DMS53 (cell line): ENCODE measurements around the gene FIG4.
A peak's percentile ranks its signal among the peaks of the same experiment; 100 is the strongest.
"Not testable (repeated sequence)": the region's sequence is repeated elsewhere in the genome, so short reads cannot be mapped to it uniquely, and the experiment has no call there.

ENCODE experiments used
- DNase-seq: peaks from one replicate; lab custom pipeline; 2025; lab: John Stamatoyannopoulos, UW

FIG4 gene

DNA sequence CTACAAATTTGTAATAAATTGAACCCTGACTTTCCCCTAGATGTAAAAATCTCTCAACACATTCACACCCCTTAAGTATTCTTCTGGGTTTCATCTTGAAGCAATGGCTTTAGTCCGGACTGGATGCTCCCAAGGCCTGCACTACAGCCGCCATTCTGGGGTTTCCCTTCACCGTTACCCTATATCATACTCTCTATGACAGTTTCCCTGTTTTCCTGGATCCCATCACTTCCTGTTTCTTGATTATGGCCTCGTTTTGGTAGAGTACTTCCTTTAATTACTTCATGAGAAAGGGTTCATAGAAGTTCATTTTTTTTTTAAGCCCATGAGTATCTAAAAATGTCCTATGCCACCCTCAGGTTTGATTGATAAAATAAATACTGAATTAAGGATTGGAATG, 11.7 kb downstream of the FIG4 start:
- DNase-seq, result no peak

DNA sequence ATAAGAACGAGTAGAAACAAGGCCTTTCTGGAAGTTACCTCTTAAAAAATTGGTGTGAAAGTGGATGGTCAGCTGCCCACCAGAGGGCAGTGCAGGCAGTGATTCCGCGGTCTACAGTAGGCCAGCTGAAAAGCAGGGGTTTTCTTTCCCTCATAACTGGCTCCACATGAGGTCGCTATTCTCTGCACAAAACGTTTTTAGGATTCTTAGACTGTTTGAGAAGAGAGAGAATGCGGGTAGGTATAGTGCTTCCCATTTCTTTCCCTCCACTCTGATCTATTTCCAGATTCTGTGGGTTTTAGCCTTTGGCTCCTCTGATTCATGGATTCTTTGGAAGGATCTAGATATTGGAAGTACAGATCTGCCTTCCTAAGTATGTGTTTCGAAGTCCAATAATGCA, 14.2 kb downstream of the FIG4 start:
- peak; percentile 89 for DNase-seq

DNA sequence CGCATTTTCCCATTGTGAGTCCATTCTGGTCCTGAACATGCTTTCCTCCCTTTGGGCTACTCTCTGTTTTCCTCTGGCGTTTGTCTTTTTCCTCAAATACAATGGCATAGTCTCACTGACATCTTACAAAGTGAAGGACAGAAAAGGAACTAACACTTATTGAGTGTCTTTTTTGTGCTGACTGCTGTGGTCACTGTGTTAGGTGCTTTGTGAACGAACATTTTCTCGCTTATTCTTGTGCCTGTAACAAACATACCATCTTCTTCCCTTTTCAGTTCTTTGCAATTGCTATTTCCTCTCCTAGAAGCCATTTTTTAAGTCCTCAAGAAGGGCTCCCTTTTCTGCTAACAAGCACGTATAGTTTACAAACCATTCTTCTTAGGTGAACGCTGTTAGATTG, 15.4 kb downstream of the FIG4 start:
- no peak for DNase-seq

DNA sequence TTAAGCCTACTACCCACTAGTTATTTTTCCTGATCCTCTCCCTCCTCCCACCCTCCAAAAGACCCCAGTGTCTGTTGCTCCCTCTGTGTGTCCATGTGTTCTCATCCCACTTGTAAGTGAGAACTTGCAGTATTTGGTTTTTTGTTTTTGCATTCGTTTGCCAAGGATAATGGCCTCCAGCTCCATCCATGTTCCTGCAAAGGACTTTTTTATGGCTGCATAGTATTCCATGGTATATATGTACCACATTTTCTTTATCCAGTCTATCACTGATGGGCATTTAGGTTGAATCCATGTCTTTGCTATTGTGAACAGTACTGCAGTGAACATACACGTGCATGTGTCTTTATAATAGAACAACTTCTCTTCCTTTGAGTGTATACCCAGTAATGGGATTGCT, 17.0 kb downstream of the FIG4 start:
- not testable (repeated sequence) for DNase-seq

DNA sequence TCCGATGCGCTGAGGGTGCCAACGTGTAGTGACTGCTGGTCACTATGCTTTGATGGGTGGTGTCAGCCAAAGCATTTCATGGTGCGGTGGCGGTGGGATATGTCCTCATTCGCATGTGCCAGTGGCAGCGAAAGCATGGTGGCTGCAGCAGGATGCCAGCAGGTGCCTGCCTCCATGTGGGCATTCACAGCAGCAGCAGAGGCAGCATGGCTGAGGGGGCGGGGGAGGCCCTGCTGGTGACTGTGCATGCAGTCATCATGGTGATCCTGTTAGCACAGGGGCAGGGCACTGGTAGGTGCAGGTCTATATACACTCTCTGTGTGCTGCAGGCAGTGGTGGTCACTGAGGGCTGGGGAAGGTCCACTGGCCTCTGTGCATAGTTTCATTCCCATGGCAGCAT, 22.0 kb downstream of the FIG4 start:
- DNase-seq, result no peak

DNA sequence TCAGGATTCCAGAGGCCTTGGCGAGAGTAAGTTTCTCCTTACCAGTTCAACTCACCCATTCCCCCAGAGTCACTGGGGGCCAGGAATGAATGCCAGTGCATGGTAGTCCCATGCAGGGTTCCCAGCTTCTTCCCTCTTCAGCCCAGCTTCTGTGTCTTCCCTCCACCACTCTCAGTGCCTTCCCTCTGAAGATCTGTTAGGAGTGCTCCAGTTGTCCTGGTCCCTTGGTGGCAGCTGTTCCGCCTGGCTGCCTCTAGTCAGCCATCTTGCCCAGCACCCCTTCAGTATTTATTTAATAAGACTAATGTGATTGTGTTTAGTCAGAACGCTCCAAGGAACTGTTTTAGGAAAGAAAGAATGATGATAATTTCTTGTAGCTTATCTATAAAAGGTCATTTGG, 23.1 kb downstream of the FIG4 start:
- no peak for DNase-seq

DNA sequence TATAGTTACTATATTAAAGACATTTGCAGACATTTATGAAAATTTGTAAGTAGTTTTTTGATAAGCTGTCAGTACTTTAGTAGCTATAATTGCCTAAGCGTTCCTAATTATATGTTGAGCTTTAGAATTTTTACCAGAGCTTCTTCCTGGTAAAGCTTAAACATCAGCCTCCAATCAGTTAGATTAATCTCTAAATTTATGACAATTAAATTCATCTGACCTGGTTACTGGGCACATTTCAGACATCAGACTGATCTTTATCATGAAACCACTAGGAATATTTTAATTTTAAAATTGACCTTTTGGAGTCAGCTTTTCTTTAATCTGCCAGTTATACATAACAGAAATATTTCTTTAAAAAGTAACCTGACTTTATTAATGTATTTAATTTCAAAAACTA, 23.5 kb downstream of the FIG4 start:
- DNase-seq, result no peak

DNA sequence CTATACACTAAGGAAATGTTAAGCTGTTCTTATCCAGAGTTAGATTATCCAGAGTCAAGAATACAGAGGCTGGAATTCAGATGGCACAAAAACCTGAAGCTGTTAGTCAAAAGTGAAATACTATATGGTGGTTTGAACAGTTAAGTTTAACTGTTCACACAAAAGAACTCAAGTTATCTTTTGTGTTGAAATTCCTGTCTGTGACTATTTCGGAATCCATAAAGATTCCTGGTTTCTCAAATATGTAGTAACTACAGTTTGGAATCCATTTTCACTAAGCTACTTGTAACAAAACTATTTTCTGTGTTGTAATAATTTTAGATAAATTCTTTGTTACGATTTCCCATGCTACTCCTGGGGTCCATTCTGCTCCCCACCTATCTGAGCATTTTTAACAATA, 24.5 kb downstream of the FIG4 start:
- no peak for DNase-seq

DNA sequence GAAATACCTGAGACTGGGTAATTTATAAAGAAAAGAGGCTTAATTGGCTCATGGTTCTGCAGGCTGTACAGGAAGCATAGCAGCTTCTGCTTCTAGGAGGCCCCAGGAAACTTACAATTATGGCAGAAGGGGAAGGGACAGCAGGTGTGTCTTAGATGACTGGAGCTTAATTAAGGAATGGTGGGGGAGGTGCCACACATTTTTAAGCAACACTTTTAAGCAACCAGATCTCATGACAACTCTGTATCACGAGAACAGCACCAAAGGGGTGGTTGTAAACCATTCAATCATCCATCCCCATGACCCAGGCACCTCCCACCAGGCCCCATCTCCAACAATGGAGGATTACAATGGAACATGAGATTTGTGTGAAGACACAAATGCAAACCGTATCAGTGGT, 26.9 kb downstream of the FIG4 start:
- no peak for DNase-seq

DNA sequence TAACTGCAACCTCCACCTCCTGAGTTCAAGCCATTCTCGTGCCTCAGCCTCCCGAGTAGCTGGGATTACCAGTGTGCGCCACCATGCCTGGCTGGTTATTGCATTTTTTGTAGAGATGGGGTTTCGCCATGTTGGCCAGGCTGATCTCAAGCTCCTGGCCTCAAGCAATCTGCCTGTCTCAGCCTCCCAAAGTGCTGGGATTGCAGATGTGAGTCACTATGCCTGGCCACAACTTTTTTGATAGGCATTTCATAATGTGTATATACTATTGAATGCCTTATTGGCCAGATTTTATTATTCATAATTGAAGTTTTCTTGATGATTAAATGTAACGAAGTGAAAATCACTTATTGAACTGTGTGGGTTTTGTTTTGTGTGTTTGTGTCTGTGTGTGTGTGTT, 27.9 kb downstream of the FIG4 start:
- DNase-seq, result no peak

DNA sequence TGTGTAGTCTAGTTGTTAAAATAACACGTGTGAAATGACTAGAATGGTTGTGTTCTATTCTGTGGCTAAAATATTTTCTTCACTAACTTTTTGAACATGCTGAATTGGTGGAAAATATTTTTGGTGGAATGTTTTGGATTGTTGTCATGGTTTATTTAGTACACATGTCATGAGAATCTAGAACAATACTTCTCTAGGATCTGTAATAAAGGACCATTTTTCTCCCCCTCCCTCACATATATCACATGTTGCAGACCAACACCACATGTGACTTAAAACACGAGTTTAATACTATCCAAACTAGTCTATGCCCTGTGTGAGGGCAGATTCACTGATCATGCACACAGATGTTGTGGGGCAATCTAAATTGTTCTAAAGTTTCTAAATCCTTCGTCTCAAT, 29.2 kb downstream of the FIG4 start:
- no peak for DNase-seq

DNA sequence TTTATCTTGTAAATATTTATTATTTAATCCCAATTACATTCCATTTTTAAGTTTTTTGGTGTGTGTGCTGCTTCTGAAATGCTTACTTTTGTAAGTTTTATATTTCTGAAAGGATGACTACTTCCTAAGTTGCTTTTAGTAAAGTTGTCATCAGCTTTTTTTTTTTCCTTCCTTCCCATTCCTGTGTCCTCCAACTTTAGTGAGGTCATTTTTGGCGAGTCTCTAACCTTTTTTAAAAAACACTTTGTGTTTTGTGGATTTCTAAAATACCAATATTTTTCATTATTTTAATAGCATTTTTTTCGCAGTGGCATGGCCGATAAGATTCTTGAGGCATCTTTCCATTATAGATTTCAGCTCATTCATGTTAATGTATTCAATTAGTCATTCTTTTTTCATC, 30.9 kb downstream of the FIG4 start:
- no peak for DNase-seq

DNA sequence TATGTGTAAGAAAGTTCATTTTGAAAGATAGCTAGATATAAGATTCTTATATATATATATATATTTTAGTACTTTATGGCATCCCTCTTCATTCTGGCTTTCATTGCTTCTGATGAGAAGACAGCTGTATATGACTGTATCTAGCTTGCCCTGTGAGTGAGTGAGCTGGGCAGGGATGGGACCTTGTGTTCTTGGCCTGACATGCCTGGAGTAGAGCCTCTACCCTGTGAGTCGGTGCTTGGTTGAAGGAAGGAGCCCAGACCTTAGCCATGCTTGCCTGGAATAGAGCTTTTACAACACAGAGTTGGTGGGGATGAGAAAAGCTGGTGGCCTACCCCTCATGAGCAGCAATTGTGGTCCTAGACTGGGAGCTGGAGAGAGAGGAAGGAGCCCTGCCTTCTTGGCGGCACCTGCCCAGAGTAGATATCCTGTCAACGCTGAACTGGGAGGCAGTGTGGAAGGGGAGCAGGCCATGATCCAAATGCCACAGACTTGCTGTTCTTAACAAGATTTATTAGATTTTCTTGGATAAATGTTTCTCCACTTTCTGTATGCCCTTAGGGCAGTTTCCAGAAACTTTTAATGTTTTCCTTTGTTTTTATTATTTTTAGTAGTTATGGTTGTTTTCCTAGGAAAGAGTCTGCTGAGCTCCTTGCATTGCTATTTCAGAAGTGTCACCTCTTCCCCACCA, 31.6 kb downstream of the FIG4 start:
- DNase-seq, result no peak

DNA sequence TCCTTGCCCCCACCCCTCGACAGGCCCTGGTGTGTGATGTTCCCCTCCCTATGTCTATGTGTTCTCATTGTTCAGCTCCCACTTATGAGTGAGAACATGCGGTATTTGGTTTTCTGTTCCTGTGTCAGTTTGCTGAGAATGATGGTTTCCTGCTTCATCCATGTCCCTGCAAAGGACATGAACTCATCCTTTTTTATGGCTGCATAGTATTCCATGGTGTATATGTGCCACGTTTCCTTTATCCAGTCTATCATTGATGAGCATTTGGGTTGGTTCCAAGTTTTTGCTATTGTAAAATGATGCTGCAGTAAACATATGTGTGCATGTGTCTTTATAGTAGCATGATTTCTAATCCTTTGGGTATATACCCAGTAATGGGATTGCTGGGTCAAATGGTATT, 34.2 kb downstream of the FIG4 start:
- not testable (repeated sequence) for DNase-seq

DNA sequence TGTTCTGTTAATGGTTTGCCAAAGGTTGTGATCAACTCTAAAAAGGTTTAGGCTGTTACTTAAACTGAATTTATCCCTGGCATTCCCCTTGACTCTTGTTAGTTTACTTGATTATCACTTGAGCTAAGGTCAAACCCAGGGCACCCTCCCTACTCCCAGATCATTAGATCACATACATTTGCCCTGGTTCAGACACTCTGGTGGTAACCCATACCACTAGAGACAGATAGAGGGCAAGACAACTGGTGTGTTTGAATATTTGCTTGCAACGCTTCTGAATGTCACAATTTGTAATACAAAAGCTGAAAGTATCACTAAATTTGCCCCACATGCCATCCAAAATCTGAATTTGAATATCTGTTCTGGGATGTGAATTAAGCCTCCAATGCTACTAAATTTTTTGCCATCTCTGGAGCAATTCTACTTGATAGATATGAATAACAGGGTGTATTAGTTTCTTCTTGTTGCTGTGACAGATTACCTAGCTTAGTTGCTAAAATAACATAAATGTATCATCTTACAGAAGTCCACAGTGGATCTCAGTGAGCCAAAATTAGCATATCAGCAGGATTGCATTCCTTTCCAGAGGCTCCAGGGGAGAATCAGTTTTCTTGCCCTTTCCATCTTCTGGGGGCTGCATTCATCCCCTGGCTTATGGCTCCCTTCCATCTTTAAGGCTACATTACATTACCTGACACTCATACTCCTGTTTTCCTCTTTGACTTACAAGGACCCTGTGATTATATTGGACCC, 45.4 kb downstream of the FIG4 start:
- no peak for DNase-seq

DNA sequence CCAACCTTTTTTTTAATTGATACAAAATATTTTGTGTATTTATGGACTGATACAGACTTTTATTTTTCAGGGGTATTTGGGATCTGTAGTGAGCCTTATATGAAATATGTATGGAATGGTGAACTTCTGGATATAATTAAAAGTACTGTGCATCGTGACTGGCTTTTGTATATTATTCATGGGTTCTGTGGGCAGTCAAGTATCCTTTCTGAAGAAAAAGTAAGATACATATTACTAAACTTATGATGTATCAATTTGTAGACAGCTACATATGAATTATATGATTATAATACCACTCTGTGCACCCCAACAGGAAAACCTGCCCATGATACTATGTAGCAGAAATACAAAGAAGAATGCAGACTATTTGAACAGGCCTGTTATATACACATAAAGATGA, 47.2 kb downstream of the FIG4 start:
- no peak for DNase-seq

DNA sequence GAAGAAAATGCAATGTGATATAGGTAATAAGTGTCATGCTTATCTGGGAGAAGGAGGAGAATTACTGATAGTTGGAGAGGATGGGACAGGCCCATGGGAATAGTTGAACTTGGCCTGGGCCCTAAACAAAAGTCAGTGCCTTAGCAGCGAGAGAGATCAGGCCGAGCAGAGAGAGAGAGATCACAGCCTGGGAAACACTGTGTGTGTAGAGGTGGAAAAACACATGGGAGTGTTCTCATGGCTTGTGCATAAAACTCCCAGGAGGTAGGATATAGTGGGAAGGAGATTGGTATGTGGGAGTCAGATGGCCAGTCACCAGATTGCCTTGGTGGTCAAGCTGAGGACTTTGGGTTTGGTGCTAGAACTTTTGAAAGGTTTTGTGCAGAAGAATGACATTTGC, 47.6 kb downstream of the FIG4 start:
- no peak for DNase-seq

DNA sequence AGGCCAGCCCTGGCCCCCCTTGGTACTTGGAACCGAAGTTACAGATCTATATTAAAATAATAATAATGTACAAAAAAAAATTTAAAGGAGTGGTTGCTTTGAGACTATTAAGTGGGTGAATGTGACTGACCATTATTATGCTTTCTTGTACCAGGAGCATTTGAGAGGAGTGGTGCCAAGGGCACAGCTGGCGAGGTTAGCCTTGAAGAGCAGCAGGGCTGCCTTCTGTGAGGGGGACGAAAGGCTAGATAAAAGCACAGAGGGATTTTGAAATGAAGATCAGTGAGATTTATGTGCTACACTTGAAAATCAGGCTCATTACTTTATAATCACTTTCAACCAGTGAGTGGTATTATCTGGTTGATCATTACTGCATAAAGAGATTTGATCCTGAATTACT, 48.6 kb downstream of the FIG4 start:
- no peak for DNase-seq

DNA sequence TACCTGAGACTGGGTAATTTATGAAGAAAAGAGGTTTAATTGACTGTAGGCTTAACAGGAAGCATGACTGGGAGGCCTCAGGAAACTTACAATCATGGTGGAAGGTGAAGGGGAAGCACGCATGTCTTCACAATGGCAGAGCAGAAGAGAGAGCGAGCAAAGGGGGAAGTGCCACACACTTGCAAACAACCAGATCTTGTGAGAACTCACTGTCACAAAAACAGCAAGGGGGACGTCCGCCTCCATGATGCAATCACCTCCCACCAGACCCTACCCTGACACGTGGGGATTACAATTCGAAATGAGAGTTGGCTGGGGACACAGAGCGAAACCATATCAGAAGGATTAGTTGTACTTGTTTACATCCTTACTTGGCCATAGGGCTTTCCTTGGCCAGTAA, 49.7 kb downstream of the FIG4 start:
- DNase-seq, result no peak

DNA sequence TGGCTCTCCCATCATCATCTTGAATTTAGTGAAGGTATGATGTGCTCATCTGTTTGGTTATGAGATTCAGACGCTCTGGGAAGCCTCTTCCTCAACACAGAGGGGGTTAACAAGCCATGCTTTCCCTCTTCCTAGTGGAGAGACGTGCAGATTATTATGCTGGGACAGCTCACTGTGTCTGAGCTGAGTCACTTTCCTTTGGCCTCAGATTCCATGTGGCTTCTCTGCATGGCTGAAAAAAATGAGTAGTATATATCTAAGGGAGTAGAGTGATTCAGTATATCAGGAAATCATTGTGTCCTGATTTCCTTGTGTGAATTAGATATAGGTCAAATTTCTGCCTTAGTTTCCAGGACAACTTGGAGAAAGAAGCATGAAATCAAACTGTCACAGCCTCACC, 52.6 kb downstream of the FIG4 start:
- no peak for DNase-seq

DNA sequence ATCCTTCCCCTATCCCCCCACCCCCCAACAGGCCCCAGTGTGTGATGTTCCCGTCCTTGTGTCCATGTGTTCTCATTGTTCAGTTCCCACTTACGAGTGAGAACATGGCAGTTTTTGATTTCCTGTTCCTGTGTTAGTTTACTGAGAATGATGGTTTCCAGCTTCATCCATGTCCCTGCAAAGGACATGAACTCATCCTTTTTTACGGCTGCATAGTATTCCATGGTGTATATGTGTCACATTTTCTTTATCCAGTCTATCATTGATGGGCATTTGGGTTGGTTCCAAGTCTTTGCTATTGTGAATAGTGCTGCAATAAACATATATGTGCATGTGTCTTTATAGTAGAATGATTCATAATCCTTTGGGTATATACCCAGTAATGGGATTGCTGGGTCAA, 53.7 kb downstream of the FIG4 start:
- DNase-seq, result not testable (repeated sequence)

DNA sequence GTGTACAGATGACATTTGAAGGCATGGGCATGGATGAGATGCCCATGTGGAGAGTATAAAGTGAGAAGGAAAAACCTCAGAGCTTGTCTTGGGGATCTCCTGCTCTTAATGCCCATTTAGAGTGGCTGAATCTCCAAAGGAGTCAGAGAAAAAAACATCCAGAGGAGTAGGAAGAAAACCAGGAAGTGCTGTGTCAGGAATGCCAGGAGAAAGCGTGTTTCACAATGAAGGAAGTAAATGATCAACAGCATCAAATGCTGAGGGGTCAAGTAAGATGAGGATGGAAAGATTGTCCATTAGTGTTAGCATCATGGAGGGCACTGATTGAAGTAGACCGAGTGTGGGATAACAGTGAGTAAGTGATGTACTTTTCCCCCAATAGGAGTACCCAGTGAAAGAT, 56.1 kb downstream of the FIG4 start:
- no peak for DNase-seq

DNA sequence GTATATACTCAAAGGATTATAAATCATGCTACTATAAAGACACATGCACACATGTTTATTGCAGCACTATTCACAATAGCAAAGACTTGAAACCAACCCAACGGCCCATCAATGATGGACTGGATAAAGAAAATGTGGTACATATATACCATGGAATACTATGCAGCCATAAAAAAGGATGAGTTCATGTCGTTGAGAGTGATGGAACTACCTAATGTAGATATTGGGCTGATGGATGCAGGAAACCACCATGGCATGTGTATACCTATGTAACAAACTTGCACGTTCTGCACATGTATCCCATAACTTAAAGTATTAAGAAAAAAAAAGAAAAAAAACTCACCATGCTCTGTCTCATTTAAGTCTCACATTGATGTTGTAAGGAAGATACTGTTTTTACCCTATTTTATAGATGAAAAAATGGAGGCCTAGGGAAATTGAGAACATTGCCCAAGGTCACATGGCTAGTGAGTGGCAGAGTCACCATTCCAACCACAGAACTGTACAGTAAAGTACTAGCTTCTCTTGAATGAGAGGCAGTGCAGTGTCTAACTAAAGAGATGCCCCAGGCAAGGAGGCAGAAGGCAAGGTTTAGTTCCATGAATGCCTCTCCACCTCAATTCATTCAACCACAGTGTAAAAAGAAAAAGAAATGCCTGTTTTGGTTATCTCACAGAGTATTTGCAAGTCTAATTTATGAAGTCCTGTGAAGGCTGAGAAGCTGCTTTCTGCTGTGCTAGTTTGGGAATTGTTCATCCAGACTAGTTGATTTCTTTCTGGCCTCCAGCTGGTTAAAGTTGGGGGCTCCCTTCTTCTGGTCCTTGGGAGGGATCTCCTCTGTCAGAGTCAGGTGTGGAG, 68.2 kb downstream of the FIG4 start:
- no peak for DNase-seq
